HuH-7 (cell line): ENCODE measurements around the gene MAP1LC3A.

Experiments used
- DNase-seq: peaks from one replicate; pipeline ENCODE4 v3.0.0; 2011; ENCODE audit warnings: low spot score

MAP1LC3A gene

DNA sequence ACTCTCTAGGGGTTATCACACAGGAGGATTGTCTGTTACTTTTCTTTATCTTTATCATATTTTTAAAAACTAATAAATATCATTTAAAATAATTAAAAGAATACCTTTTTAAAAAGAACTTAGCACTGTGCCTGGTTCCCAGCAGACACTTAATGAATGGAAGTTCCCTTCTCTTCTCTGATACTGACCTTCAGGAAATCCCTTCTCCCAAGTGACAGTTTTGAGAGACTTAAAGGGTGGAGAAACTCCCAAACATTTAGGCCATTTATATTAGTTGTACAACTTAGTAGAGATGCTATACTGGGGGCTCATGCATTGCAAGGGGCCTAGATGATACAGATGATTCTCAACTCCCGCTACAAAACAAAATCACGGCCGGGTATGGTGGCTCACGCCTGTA lies 18.5 kb downstream of the MAP1LC3A start:
- no peak for DNase-seq

DNA sequence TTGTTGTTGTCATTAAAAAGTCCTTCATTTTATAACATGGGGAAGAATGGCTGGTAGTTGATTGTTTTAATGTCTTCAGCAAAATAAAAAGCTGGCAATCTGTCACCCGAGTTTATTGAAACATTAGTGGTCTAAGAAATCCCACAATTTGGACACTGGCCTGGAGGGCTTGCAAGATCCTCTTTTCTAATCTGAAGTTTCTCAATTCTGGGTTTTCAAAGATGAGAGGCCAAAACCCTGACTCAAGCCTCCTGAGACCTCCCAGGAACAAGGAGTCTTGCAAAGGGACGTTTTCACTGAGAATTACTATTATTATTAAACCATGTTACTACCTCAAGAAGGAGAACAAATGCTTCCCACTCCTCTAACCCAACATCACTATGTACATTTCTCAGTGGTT lies 19.5 kb downstream of the MAP1LC3A start:
- no peak for DNase-seq

DNA sequence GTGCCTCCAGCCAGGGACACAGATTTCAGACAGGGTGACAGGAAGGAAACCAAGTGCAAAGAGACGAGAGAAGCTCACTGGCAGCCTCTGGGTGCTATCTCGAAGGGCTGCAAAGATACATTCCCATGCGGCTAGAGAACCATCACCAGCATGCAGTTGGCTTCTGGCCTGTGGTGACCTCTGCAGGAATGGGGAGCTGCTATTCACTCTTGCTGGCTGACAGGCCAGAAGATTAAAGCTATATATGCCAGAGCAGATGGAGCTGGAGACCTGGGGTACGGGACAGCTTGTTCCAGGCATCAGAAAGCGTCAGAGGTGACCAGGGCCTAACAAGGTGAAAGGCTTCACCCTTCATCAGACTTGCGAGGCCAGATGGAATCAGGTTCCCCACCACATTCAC lies 20.0 kb downstream of the MAP1LC3A start:
- DNase-seq, result no peak

DNA sequence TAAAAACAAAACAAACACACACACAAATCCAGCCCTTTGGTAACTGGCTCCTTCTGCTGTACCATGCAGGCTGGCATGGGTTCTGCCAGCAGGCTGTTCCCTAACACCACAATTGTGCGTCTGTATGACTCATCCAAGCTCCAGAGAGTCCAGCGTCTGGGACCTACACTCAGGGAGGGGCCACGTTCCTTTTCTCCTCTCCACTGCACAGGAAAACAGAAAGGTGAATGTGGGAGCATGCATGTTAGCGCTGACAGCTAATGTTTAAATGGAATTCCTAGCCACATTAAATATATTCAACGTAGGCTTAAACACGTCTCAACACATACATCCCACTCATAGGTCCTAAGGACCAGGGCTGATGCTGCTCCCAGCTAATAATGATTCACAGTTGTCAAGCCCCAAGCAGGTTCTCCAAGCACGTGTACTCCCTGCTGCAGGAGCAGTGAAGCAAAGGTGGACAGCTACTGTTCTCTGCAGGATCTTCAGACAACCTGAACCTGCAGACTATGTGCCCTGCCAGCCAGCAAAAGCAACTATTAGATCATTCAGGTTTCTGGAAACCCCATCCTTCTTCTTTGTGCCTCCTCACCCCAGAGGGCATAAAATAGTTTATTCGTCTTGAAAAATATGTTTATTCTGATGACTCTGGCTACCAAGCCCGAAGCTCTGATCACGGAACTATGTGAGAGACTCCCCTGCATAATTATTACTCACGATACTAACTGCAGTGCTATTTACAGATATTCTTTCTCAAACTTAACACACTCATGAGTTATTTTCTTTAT lies 20.9 kb downstream of the MAP1LC3A start:
- no peak for DNase-seq

DNA sequence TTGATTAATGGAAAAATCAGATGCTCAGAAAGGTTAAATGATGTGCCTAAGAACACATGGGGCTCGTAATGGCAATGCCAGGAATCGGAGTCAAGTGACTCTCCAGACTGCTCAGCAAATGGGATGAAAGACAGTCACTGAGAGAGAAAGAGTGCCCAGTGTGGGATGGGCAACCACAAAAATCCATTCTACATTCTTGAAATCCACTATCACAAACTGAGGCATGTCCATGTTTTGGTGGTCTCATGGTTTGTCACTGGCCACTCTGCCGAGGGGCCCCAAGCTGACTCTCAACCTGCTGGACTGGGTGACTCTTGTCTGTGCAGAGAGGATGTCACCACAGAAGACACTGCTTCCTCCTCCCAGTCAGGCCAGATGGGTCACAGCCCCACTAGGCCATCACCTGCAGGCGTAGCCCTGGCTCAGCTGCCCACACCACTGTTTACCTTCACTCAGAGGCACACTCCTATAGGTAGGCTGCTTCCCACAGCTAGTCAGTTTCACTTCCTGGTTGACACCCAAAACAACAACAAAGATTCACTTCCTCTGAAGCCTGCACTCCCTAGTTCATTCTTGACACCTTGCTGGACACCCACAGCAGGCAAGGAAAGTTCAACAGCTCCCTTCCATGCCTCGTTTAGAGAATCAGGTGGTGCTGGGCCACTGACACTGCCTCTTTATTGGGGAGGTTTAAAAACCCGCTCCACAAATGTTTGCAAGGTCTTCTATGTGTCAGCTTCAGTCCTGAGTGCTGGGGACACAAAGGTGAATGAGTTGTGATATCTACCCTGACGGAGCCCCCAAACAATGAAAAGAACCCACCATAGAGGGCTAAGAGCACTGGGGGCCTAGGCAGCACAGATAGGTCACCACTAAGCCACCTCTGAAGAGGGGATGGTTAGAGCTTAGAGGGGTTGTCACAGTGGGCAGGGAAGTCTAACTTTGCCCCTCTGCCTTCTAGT lies 21.7 kb downstream of the MAP1LC3A start:
- no peak for DNase-seq

DNA sequence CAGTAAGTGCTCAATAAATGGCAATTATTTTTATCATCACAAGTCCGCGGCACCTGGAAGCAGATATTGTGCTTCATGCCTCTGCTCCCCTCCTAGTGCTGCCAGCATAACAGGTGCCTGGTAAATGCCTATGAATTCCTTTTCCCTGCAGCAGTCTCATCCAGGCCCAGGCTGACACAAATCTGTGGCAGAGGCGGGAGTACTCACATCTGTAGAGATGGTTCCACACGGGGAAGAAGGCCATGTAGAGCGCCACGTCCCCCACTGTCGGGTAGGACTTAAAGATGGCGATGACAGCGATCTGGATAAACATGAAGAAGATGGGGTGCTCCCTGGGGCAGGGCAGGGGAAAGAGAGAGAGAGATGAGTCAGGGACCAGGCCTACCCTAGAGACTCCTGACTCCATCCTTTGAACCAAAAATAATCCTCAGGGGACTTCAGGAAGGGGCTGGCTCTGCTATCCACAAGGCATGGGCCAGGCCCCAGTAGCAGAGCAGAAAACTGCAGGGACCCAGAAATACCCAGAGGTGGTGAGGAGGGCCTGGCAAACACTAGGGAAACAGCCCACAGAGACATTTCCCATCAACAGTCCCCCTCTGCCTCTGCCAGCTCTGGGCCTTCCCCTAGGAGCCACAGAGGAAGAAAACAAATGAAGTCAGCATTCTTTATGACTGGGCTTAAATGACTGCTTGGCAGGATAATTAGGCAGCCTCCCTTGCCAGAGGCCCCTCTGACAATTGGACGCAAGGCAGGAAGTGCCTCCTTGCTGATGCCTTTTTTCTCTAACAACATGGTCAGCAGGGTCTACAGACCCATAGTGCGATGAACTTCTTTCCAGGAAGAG lies 23.0 kb downstream of the MAP1LC3A start:
- DNase-seq, result no peak

DNA sequence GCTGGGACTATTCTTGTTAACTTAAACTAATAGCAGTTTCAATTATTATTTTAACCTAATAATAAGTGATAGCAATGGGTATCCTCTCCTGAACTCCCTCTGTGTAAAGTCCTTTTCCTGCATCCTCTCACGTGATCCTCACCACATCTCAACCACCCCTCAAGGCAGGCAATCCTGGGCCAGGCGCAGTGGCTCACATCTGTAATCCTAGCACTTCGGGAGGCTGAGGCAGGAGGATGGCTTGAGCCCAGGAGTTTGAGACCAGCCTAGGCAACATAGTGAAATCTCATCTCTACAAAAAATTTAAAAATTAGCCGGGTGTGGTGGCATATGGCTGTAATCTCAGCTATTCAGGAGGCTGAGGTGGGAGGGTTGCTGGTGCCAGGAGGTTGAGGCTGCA lies 23.7 kb downstream of the MAP1LC3A start:
- no peak for DNase-seq

DNA sequence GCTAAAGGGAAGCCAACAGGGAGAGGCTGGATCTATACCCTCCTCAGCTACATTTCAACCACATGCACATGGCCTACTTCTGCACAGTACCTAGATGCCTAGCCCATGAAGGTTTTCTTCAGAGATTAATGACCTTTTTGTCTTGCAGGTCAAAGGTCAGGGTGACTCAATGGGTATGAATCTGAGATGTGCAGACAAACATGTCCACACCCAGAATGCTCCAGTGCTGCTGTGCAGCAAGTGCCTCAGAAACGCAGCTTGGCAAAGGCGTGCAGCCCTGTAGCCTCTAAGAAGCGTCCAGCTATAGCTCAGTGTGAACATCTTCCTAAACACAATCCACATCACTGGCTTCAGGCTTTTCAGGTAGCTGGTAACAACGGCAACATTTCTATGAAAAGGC lies 24.4 kb downstream of the MAP1LC3A start:
- DNase-seq, result no peak

DNA sequence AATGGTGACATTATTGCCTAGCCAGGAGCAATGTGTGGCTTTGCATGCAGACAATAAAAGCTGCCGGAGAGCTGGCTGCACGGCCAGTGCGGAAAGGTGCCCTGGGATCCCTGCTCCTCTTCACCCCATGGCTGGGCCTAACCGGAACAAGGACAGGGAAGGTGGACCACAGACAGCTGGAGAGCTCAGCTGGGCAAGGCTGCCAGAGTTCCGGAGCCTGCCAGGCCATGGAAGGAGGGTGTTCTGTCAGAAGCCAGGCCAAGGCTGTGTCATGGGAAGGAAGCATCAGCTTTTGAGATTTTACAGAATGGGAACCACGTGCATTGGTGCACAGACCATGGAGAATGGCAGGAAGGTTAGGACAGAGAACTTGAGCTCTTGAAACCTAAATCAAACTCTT lies 25.0 kb downstream of the MAP1LC3A start:
- no peak for DNase-seq

DNA sequence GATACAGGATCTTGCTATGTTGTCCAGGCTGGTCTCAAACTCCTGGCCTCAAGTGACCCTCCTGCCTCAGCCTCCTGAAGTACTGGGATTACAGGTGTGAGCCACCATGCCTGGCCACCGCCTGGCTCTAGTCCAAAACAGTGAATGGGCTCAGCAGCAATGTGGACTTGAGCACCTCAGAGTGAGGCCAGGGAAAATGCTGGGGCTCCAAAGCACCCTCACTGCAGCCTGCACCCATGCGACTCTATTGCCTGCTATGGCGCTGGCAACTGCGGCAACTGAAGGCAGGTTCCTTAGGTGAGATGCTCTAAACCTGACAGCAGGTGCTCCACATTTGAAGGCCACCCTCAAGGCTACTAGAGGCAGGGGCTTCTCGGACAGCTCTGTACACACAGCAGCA lies 26.5 kb downstream of the MAP1LC3A start:
- DNase-seq, result no peak

DNA sequence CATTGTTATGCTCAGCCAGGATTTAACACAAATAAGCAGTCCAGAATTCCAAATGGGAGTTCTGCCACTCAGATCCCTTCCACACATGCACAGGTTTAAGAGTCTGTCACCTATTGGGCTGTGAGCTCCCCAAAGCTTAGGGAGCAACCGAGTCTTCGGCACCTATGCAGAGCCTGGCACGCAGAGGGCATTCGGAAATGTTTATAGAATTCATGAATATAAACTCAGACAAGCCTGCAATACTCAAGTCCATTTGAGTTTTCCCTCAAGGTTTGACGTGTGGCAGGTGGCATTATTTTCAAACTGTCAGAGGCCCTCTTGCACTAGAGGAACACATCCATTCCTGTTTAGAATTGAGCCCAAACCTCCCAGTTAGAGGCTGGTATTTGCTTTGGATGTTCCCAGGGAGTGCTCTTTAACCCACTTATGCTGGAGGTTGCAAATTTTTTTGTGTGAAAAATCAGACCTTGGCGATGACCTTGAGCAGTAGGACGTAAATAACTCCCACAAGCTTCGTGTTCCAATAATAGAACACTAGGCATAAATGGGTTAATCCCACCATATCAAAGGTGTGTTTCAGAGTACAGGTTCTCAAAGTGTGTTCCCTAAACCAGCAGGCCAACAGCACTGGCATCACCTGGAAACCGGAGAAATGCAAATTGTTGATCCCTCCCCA lies 28.1 kb downstream of the MAP1LC3A start:
- DNase-seq, result no peak

DNA sequence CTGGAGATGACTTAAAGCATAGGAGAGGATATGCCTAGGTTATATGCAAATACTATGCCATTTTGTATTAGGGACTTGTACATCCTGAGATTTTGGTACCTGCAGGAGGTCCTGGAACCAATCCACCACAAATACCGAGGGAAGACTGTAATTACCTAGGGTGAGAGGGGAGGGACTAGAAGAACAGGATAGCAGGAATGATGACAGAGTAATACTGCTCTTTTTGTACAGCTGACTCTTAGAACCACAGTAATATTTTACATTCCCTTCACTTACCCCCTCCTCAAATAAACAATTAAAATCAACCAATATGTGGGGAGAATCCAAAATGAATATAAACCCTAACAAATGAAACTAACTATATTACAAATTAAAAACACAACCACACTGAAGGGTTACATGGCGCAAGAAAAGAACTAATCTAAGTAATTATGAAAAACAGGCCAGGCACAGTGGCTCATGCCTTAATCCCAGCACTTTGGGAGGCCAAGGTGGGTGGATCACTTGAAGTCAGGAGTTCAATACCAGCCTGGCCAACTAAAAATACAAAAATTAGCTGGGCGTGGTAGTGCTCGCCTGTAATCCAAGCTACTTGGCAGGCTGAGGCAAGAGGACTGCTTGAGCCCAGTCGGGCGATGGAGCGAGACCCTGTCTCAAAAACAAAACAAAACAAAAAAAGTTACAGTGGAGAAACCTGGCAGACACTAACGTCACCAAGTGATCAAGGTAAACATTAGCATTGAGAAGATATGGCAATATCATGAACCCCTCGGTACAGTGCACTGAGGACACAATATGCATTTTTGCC lies 37.1 kb downstream of the MAP1LC3A start:
- no peak for DNase-seq

DNA sequence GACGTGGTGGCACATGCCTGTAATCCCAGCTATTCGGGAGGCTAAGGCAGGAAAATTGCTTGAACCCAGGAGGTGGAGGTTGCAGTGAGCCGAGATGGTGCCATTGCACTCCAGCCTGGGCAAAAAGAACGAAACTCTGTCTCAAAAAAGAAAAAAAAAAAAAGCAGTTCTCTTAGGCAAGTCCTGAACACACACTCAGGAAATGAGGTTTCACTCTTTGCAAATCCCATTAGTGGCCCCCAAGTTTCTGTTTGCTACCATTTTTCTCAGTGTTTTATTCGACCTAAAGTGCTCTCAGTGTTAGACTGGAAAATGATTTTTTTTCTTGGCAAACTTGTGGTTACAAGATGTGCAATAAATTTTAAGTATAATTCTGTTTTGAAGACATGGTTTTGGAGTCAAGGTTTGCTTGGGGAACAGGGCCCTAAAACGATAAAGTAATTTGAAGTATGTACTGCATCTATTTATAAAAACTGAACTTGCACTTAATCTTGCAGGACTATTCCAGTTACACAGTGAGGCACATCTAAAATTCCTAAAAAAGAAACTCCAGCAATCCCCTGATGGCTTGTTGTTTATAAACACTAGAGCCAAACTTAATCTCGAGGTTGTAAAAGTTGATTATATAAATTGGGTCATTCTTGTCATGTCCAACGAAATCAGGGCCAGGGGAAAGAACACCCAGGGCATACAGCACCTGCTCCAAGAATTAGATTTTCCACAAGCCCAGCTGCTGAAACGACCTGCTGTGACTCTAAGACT lies 42.6 kb downstream of the MAP1LC3A start:
- DNase-seq, result no peak

DNA sequence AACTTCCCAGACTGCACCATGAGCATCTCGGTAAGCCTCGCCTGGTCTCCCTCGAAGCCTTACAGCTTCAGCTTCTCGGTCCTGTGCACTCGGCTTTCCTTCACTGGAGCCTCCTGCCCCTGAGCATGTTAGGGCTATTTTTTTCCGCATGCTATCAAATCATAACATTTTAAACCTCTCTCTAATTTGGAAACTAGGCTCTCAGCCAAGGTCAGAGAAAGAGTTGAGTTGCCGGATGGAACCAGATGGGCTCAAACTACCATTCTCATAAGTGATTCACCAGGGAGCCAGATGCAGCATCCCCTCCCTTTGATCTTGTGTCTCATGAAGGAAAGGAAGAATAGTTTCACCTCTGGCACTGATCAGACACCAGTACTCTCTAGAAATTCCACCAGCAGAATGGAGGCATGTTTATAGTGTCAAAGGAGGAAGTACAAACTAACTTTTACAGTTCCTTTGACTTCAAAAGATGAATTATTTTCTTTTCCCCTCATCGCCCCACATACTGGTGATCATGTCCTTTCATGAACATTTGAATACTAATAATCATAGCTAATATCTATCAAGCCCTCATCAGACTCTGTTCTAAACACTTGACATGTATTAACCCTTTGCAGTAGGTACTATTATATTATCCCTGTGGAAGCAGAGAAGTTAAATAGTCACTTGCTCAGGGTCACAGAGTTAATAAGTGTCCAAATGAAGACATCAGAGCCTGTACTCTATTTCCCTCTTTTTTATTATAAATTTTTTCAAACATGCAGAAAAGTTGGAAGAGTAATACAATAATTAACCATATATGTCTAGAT lies 46.7 kb downstream of the MAP1LC3A start:
- DNase-seq, result no peak

DNA sequence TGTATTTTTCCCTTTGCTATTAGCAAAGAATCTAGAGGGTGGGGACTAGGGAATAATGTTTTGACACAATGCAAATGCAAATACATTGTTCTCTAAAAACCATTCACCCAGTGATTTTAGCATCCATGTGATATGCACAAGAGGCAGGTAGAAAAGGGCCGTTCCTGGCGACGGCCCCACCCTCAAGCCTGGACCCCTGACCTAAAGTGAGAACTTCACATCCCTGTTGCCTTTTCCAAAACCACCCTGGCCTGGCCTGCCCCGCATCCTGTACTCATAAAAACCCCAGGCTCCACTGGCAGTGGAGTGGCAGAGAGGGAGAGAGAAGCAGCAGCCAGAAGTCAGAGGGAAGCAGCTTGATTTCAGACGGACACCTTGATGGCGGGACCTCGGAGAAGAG lies 48.5 kb downstream of the MAP1LC3A start:
- DNase-seq, result no peak
